ENCODE measurements around the gene MAP3K2.

Gene MAP3K2

DNA sequence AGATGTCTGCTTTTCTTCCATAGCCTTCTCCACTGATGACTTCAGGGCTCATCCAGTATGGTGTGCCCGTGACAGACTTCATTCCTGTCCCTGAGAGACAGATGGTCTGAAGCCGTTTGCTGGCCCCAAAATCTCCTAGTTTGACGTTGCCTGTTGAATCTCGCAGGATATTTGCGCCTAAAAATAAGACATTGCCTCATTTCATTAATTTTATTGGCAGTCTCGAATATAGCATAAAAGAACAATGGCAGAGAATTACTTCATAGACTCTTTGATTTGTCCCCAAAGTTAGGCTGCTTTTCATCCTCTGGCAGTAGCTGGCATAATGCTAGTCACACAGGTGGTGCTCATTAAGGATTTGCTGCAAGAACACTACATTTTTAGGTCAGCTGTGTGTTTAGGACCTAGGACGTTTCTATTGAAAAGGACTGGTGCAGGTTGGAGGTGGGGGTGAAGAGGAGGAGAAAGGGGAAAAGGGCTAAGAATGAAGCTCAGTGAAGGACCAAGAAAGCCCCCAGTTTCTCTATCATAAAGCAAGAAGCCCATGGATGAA lies 79.1 kb downstream of the MAP3K2 start:
- DNase-seq (ENCODE audit: low read depth in 1 of 2, low spot score in 1 of 2): no peak

DNA sequence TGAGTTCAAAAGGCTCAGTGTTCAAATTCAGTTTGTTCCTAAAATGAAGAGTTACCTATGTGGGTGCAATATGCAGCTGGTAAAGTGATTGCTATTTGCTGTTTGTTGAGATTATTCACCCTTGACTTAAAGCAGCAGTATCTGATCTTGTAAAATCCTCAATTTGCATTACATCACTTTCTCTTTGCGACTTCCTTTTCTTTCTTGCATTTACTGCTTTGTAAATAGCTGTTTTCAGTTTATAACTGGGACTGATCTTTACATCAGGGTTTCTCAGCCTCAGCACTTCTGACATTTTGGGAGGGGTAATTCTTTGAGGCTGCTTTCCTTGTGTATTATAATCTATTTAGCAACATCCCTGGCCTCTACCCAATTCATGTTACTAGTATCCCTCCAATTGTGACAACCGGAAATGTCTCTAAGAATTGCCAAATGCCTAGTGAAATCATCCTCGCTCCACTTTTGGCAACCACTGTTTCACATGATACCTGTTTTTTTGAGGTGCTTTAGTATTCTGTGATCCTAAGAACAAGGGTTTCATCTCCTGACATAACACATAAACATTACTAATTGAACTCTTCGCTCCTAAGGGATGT lies 81.7 kb downstream of the MAP3K2 start:
- DNase-seq (ENCODE audit: low read depth in 1 of 2, low spot score in 1 of 2): no peak

DNA sequence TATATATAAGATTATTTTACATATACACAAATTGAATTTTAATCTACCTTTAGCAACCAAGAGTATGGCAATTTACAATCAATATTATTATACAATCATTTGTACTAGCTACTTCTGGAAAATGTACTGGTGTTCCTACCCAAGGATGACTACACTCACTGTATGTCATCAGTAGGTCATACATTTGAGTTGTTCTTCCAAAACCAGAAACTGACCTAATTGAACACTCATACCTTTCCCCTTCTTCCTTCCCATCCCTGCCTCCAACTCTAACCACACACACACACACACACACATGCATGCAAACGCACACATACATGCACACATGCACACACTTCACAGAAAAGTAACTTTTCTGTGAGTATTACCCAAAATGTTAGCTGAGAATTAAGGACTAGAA lies 85.6 kb downstream of the MAP3K2 start:
- DNase-seq (ENCODE audit: low read depth in 1 of 2, low spot score in 1 of 2): no peak

DNA sequence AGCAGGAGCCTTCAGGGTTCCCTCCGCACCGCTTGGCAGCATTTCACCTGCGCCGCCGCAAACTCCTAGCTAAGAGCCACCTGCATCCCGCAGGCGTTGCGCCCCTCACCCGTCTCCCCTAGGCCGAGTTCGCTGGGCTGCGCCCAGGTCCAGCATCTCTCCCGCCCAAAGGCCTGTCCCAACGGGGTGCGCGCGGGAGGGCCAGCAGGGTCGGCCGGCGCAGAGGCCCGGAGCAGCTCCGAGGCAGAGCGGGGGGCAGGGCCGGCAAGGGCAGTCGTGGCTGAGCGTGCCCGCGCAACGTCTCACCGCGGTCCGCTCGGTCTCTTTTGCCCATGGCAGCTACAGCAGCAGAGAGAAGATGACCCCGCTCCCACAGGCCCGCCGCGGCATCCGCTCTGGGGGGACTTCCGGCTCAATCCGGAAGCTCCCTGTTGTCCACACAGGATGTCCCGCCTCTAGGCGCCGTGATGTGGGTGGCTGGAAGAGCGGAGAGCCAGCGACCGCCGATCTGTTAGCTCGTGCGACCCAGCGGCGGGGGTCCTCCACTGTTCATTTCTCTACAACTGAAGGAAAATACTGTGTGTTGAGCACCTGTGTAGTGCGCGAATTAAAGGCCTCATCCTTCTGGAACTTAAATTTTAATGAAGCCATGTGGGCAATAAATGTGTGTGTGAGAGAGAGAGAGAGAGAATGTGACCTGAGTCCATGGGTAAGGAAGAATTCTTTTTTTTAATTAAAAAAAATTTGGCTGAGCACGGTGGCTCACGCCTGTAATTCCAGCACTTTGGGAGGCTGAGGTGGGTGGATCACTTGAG lies 93.8 kb downstream of the MAP3K2 start, which contains the start of gene ERCC3:
ERCC3 (minus strand) TSS at position 397 of the 815 bp plus-strand sequence; CDS start at position 334, 63 bp downstream.
- DNase-seq (ENCODE audit: low read depth in 1 of 2, low spot score in 1 of 2): peak; percentile 54 to 68

DNA sequence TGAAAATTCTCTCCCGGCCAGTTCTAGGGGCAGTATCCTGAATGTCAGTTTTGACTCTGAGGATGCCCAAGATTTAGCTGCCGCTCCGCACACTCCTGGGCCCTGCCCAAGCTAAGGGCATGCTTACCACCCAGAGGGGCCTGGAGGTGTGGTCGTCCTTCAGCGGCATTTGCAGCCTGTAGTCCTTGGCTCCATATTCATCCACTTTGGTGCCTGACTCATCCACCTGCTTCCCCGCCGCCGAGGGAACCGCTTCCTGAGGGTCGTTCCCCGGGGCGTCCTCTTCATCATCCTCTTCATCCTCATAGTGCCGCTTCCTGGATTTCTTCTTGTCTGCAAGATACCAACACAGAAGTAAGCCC lies 94.4 kb downstream of the MAP3K2 start:
- DNase-seq (ENCODE audit: low read depth in 1 of 2, low spot score in 1 of 2): no peak

DNA sequence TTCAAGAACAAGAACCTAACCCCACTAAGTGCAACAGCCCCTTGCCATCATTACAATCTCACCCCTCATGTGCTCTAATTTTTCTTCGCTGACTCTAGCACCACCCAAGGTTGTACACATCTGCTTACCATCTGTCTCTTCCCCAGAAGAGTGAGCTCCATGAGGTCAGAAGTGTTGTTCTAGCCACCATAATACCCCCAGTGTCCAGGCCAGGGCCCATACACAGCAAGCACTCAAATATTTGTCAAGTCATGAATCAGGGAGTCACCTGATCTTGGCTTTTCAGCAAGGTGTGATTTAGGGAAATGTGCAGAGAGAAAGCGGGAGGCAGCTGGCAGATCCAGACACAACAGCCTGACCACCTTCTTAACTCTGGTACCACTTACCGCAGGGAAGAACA lies 99.5 kb downstream of the MAP3K2 start:
- DNase-seq (ENCODE audit: low read depth in 1 of 2, low spot score in 1 of 2): no peak

DNA sequence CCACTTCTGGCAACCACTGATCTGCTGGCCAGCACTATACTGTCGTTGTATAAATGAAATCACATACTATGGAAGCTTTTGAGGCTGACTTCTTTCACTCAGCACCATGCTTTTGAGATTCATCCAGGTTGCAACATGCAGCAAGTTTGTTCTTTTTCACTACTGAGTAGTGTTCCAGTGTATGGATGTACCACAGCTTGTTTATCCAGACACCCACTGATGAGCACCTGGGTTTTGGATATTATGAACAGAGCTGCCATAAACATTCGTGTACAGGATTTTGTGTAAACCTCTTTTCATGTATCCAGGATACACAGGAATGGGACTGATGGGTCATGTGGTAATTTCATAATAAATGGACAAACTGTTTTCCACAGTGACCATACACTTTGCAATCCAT lies 104.5 kb downstream of the MAP3K2 start:
- no peak for DNase-seq (ENCODE audit: low read depth in 1 of 2, low spot score in 1 of 2)

DNA sequence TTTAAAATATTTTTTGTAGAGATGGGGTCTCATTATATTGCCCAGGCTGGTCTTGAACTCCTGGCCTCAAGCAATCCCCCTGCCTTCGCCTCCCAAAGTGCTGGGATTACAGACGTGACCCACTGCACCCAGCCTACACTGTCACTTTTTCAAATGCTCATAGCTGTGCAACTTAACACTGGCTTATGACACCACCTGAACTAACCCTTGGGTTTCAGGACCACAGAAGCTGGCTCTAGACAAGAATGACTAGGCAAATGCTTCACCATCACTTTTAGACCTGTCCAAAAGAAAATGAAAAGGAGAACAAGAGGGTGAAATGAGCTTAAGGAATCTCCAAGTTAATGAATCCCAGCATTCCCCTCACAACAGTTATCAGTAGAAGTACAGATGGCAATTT lies 107.1 kb downstream of the MAP3K2 start:
- no peak for DNase-seq (ENCODE audit: low read depth in 1 of 2, low spot score in 1 of 2)

DNA sequence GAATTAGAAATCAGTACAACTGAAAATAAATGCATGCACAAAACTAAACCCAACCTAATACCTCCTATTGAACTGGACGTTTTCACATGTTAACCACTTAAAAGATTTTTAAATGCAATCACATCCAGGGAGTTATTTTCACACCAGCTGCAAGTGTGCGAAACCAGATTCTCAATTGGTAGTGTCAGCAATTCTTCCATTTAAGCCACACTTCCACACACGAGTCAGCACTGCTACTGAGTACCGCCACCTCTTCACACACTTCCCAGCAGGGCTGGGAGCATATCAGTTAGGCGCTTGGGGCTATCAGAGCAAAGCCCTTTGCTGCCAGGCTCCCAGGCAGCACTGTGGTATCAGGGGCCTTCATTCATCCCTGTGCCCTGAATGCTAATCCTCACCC lies 108.0 kb downstream of the MAP3K2 start:
- no peak for DNase-seq (ENCODE audit: low read depth in 1 of 2, low spot score in 1 of 2)

DNA sequence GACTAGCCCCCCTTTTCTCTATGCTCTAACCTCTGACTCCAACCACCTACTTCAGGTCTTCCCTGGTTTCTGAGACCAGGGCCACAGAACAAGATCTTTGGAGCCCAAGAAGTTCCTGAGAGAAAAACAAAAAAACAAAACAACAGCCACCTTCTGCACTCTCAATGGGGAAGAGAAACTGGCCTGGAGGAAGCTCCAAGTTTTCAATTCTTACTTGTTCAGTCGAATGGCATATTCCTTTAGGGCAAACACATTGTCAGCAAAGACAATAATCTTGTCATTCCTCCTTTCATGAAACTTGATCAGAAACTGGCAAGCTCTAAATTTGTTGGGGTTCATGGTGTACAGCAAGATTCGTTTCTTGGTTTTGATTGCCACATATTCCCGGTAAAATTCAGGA lies 108.8 kb downstream of the MAP3K2 start:
- DNase-seq (ENCODE audit: low read depth in 1 of 2, low spot score in 1 of 2): no peak

DNA sequence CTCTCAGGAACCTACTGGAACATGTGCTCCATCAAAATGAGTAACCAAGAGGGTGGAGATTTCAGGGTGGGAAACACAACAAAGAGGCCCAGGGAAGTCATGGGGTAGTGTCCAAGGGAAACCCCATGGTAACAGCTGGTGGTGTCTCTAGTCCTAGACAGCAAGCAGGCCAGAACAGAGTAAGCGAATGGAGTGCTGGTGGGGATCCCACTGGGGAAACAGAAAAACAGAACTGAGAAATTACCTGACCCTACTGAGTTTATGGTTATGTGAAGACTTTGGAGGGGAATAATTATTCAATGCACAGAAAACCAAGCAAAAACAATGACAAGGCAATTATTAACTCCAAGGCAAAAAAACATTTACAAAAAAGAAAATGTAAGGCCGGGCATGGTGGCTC lies 110.7 kb downstream of the MAP3K2 start:
- DNase-seq (ENCODE audit: low read depth in 1 of 2, low spot score in 1 of 2): no peak

DNA sequence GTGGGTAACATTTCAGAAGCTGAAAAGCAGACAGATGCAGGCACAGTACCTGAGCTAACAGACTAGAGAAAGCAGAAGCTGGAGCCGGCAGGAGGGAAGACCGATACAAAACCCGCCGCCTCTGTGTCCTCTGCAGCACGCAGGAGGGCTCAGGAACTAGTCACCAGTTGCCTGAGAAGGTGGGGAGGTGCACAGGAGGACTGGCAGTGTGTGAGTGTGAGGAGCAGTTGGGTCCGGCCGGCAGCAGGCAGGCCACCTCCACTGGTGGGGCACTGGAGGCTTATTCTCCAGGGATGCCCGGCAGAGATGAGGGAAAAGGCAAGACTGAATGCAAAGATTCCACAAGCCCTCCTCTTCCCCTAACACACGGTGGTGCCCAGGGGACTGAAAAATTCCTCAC lies 112.0 kb downstream of the MAP3K2 start:
- no peak for DNase-seq (ENCODE audit: low read depth in 1 of 2, low spot score in 1 of 2)

DNA sequence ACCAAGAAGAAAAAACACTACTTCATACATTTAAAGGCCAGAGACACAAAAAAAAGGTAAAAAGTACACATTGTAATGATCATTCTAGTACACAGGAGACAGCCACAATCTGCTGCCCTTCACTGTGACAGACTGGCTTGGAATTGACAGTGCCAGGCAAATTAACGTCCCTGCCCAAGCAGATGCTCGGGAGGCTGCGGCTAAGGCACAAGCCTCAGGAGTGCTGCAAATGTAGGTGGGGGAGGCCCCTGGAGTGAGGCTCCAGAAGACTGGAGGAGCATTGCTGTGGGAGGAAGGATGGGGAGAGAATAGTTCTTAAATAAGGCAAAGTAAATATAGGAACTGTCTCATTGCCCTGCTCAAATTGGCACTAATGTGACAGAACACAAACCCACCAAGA lies 112.4 kb downstream of the MAP3K2 start:
- no peak for DNase-seq (ENCODE audit: low read depth in 1 of 2, low spot score in 1 of 2)

DNA sequence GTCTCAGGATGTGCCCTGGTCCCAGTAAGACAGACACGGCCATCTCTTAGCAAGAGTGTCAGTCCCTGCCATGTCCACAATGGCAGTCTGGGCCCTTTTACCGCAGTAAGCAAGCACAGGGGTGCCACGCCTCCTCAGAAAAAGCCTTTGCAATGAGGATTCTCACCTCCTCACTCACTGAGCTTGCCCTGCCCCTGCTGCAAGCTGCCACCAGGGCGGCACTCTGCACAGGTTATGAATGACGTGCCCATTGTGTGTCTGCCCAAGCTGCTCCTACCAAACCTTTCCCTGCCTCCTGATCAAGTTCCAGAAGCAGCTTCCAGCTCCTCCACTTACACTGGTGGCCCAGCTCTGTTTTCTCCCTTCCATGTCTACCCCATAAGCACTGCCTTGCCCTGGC lies 117.1 kb downstream of the MAP3K2 start:
- no peak for DNase-seq (ENCODE audit: low read depth in 1 of 2, low spot score in 1 of 2)

DNA sequence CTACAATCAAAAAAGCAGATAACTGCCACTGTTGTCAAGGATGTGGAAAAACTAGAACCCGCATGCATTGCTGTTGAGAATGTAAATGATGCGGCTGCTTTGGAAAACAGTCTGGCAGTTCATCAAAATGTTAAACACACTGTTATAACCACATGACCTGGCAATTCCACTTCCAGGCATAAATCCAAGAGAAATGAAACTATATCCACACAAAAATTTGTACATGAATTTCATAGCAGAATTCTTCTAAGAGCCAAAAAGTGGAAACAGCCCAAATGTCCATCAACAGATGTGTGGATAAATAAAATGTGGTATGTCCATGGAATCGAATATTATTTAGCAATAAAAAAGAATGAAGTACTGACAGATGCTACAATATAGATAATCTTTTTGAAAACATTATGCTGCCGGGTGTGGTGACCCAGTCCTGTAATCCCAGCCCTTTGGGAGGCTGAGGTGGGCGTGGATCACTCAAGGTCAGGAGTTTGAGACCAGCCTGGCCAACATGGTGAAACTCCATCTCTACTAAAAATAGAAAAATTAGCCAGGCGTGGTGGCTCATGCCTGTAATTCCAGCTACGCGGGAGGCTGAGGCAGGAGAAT lies 125.9 kb downstream of the MAP3K2 start:
- no peak for DNase-seq (ENCODE audit: low read depth in 1 of 2, low spot score in 1 of 2)

DNA sequence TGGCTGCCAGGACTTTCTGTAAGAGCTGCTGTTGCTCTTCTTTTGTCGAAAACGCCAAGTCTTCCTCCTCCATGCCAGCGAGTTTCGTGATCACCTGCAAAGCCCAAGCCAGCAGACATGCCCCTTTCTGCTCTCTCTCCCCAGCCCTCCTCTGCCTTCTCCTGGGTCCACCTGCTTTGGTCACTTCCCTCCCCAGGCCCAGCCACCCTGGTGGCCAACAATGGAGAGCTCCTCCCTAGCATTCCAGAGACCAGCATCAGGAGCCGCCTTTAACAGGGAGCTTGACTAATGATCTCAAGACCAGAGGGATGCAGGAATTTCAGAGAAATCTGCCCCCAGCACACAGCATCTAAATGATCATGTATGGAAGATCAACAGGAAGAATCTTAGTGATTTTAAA lies 128.4 kb downstream of the MAP3K2 start:
- no peak for DNase-seq (ENCODE audit: low read depth in 1 of 2, low spot score in 1 of 2)

DNA sequence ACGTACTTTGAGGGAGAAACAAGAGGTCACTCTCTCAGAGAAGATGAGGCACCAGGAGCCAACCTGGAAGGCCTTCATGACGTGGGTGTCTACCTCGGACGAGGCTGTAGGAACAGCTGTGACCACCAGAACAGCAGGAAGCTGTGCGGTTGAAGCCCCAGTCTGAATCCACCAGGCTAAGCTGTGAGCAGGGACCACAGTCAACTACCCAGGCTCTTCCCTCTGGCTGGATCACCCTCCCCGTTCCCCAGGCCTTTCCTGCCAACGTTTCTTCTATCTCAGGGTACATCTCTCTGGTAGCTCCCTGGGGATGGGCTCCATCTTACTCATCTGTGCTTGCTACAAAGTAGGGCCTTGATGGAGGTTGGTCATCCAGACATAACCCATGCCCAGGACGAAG lies 130.9 kb downstream of the MAP3K2 start:
- DNase-seq (ENCODE audit: low read depth in 1 of 2, low spot score in 1 of 2): no peak

DNA sequence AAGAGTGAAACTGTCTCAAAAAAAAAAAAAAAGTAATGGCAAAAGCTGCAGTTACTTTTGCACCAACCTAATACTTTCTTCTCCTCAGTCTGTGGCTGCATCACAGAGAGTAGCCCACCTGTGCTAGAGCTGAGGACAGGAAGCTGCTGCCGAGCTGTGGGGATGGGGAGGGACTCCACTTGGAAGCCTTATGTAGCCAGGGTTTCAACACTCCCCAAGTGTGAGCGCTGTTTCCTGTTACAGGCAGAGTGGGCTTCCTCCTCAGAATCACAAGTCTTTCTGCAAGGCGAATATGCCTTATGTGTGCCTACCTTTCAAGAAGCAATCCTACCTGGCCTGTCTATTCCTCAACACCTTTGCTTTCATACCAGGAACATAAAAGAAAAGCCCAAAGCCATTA lies 131.4 kb downstream of the MAP3K2 start:
- DNase-seq (ENCODE audit: low read depth in 1 of 2, low spot score in 1 of 2): no peak

DNA sequence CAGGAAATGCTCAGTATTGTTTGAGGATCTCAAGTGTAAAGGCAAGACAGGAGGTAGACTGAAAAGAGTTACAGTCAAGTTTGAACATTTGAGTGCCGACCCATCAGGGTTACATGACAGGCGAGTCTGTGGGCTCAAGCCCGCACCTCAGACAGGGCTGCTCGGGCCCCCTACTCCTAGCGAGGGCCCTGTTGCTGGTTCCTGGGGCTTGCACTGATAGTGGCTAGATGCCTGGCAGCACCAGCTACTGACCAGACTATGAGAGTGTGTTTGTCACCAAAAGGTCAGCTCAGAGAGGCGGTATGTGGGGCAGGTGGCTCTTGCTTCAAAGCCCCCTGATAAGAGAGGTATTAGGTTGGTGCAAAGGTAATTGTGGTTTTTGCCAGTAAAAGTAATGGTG lies 132.1 kb downstream of the MAP3K2 start:
- DNase-seq (ENCODE audit: low read depth in 1 of 2, low spot score in 1 of 2): no peak

DNA sequence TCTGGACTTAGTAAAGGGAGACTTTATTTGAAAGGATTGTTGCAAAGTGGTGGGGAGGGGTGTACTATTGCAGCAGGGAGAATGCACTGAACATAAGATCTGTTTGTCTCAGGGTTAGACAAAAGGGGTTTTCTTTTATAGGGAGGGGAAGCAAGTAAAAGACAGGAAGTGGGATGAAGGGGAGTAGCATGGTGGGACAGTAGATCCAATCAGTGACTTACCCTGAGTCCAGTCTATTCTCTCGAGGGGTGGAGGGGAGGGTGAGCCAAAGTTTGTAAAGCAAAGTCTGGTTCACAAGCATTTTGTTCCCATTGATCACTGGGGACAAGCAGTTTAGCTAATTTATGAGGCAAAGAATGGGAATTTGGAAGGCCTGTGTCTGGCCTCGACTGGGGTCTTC lies 132.6 kb downstream of the MAP3K2 start:
- DNase-seq (ENCODE audit: low read depth in 1 of 2, low spot score in 1 of 2): no peak

DNA sequence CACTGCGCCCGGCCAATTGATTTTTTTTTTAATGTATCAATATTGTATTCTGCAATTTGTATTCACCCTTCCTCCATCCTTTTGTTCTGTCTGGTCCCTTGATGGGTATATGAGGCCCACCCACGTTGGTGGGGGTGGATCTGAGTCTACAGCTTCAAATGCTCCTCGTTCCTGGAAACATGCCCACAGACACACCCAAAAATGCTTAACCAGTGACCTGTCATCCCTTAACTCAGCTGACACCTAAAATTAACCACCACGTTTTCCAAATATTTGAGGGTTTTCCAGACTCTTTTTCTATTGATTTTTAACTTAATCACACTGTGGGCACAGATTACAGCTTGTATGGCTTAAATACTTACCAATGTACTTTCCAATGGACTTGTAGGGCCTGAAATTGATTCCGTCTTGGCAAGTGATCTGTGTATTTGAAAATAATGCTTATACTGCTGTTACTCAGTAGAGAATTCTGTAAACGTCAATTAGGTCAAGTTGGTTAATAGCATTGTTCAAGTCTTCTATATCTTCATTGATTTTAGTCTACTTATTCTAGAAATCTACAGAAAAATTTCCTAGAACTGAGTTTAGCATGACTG lies 133.3 kb downstream of the MAP3K2 start:
- DNase-seq (ENCODE audit: low read depth in 1 of 2, low spot score in 1 of 2): no peak
